GM21723 (cell line): ENCODE measurements around the gene STAP1.
"Not testable (repeated sequence)": the region's sequence is repeated elsewhere in the genome, so short reads cannot be mapped to it uniquely, and the experiment has no call there.

Experiments
- ATAC-seq: cut with Tn5 transposase; IDR thresholded peaks from one replicate; pipeline ENCODE4 v1.9.1; 2021; ENCODE audit warnings: mild to moderate bottlenecking, moderate library complexity; ENCODE audit not compliant: unreplicated experiment

STAP1 gene

GRCh38 chr4:67558493-67558892 is at the start of gene STAP1:
TSS of gene STAP1 (plus strand) at chr4:67558727. CDS start at chr4:67558810, 83 bp downstream.
- peak; percentile 77 for ATAC-seq

DNA sequence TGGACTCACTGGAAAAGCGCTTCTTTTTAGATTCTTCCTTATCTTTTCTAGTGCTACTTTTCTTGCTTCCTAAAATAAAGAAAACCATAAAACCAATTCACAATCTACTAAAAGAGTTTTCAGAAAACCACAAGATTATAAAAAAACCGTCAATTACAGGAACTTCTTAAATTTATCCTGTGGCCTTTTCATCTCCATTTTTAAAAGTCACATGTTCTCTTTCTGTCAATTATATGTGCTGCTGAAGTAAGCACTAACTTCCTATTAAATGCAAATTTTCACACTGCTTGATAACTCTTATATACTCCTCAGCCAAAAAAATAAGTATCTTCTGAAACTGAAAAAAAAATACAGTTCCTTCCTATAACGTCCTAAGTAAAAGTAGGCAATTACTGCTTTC is 46.0 kb upstream of the STAP1 start:
- no peak for ATAC-seq

DNA sequence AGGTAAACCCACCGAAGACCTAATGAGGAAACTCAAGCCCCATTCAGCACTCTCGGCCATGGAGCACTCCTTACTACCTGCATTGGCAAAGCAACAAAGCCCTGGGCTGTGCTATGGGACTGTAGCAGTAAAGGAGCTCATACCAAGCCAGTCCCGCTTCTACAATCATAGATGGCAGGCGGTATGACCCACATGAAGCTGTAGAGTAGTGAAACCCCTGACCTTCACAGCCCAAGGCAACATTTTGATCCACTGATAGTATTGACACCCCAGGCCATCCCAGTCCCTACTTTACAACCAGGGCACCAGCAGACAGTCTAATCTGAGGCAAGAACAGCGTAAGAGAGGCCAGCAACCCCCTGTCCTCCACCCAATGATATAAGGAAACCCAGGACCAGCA is 38.4 kb upstream of the STAP1 start:
- no peak for ATAC-seq

DNA sequence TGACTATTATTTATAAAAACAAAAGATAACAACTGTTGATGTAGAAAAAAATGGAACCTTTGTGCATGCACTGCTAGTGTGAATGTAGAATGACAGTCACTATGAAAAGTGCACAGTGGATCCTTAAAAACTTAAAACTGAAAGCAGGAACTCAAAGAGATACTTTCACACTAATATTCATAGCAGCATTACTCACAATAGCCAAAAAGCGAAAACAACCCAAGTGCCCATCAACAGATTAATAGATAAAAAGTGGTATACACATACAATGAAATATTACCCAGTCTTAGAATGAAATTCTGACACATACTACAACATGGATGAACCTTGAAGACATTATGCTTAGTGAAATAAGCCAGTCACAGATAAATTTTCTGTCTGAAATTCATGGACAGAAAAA is 37.0 kb upstream of the STAP1 start:
- ATAC-seq, result no peak

DNA sequence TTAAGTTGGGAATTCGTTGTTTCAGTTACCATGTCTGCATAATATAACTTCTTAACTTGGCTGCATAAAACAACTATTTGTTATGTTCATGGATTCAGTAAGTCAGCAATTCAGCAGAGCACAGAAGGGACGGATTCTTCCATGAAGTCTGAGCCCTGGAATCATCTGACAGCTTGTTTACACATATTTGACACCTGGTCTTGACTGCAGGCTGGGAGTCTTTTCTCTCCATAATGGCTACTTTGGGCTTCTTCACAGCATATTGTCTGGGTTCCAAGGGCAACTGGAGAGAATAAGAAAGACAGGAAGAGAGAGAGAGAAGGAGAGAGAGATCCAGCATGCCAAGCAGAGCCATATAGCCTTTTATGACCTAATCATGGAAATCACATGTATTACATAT is 36.3 kb upstream of the STAP1 start:
- ATAC-seq, result no peak

DNA sequence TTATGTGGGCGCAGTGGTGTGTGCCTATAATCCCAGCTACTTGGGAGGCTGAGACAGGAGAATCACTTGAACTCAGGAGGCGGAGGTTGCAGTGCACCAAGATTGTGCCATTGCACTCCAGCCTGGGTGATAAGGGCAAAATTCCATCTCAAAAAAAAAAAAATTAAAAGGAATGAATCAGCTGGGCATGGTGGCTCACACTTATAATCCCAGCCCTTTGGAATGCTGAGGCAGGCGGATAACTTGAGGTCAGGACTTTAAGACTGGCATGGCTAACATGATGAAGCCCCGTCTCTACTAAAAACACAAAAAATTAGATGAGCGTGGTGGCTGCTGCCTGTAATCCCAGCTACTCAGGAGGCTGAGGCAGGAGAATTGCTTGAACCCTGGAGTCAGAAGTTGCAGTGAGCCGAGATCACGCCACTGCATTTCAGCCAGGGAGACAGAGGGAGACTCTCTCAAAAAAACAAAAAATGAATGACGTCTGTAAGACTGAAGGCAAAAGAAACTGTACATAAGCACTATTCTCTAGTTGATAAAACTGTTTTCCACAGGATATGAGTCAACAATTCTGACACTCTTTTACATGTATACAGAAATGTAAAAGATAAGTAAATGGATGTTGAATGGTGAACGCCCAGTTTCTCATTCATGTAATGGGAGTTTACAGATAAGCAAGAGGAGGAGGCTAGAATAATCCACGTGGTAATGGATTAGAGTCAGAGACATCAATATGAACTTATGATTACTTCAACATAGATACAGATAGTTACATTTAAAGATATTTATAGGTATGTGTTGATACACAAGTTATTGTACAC is 35.5 kb upstream of the STAP1 start:
- ATAC-seq, result no peak

DNA sequence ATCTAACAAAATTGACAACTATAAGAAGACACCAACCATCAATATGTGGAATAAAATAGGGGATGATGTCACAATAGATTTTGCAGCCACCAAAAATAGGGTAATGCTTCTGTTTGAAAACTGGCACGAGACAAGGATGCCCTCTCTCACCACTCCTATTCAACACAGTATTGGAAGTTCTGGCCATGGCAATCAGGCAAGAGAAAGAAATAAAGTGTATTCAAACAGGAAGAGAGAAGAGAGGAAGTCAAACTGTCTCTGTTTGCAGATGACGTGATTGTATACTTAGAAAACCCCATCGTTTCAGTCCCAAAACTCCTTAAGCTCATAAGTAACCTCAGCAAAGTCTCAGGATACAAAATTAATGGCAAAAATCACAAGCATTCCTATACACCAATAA is 34.4 kb upstream of the STAP1 start:
- not testable (repeated sequence) for ATAC-seq

GRCh38 chr4:67531379-67531962 is 27.1 kb upstream of the STAP1 start:
- no peak for ATAC-seq

DNA sequence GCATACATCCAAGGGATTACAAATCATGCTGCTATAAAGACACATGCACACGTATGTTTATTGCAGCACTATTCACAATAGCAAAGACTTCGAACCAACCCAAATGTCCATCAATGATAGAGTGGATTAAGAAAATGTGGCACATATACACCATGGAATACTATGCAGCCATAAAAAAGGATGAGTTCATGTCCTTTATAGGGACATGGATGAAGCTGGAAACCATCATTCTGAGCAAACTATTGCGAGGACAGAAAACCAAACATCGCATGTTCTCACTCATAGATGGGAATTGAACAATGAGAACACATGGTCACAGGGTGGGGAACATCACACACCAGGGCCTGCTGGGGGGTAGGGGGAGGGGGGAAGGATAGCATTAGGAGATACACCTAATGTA is 26.1 kb upstream of the STAP1 start:
- not testable (repeated sequence) for ATAC-seq

- no peak for ATAC-seq
Observed at GRCh38 chr4:67533112-67533511, 25.4 kb upstream of the STAP1 start.

- no peak for ATAC-seq
Observed at GRCh38 chr4:67535280-67535840, 23.2 kb upstream of the STAP1 start.

- no peak for ATAC-seq
Observed at GRCh38 chr4:67539830-67540229, 18.7 kb upstream of the STAP1 start.

DNA sequence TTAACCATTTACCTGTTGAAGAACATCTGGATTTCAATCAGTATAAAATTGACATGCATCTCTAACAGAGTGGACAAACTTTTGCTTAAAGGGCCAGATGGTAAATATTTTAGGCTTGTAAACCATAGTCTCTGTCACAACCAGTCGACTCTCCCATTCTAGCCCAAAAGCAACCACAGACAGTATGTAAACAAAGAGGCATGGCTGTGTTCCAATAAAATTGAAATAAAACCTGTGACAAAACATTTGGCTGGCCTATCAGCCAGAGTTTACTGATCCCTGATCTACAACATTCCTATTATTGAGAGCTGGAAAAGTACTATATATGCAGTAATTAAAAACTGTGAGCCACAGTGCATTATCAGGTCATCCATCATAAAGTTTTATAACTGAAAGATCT is 16.5 kb upstream of the STAP1 start:
- no peak for ATAC-seq

GRCh38 chr4:67545199-67546003 is 13.1 kb upstream of the STAP1 start, which contains the start of gene CENPC:
TSS of gene CENPC (minus strand) at chr4:67545503. CDS start at chr4:67545355, 148 bp downstream.
- ATAC-seq, result peak; percentile 95

- ATAC-seq, result no peak
Observed at GRCh38 chr4:67546004-67546356, 12.5 kb upstream of the STAP1 start.

- no peak for ATAC-seq
Observed at GRCh38 chr4:67546971-67547370, 11.6 kb upstream of the STAP1 start.

- peak; percentile 33 for ATAC-seq
Observed at GRCh38 chr4:67549123-67549522, 9.4 kb upstream of the STAP1 start.

GRCh38 chr4:67550451-67550850 is 8.1 kb upstream of the STAP1 start:
- peak; percentile 54 for ATAC-seq

DNA sequence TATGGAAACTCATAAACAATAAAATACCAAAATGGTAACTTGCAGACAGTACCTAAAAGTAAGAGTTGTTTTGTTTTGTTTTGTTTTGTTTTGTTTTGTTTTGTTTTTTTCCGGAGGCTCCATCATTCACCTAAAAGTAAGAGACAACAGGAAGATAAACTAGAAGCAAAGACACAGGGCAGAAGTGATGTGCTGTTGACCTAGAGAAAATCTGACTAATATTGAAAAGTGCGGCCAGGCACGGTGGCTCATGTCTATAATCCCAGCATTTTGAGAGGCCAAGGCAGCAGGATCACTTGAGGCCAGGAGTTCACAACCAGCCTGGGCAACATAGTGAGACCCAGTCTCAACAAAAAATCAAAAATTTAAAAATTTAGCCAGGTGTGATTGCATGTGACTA is 7.7 kb upstream of the STAP1 start:
- ATAC-seq, result peak; percentile 32

DNA sequence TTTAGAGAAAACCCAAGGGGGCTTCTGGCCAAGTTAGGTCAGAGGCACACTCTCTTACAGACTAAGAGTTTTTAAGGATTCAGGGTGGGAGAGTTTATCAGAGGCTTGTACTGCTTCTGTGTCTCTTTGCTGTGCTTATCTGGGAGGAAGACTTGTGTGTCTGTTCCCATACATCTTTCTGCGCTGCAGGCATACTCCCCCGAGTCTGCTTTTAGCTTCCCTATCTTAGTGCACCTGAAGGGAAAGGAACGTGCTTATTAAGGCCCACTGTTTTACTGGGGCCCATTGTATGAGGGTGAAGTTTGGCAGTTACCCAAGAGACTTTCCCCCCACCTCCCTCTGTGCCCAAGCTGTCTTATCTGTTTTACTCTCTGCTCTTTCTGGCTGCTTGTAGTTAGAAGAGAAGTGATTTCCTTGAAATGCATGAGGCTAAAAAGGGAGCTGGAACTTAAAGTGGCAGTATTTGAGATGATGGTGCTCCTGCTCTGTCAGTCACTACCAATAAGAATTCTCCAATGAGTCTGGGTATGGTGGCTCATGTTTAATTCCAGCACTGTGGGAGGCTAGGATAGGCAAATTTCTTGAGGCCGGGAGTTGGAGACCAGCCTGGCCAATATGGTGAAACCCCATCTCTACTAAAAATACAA is 6.3 kb upstream of the STAP1 start:
- not testable (repeated sequence) for ATAC-seq

- no peak for ATAC-seq
Observed at GRCh38 chr4:67554096-67554495, 4.4 kb upstream of the STAP1 start.
